ENCODE data around the gene OR6C2. TPM values are rescaled to one million over a fixed set of nuclear protein-coding genes. Genes with fewer than 3 reads are reported as not detected.
"Not testable (repeated sequence)": the region's sequence is repeated elsewhere in the genome, so short reads cannot be mapped to it uniquely, and the experiment has no call there.

Gene OR6C2
- total RNA-seq, 1 donor from 2014 or later, result not detected

DNA sequence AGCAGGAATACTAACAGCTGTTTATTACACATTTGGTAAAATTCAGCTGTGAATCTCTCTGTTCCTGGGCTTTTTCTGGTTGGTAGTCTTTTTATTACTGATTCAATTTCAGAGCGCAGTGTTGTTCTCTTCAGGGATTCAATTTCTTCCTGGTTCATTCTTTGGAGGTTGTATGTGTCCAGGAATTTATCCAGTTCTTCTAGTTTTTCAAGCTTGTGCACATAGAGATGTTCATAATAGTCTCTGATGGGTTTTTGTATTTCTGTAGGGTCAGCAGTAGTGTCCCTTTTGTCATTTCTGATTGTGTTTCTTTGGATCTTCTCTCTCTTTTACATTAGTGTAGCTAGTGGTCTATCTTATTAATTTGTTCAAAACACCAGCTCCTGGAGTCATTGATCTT lies 26.9 kb upstream of the OR6C2 start:
- Histone ChIP-seq H3K9me3 (no peaks in the 10 kb centered on the region), H3K27me3 (no peaks in the 10 kb centered on the region), H3K36me3 (no peaks in the 10 kb centered on the region), H3K4me1 (no peaks in the 10 kb centered on the region), H3K4me3 (no peak overlapping the region), H3K27ac (no peak overlapping the region)
- intact Hi-C loops (cut with DNase I), result no loop called here
- no peak for ATAC-seq
- no peak for DNase-seq
- TF ChIP-seq, protein P1, sequence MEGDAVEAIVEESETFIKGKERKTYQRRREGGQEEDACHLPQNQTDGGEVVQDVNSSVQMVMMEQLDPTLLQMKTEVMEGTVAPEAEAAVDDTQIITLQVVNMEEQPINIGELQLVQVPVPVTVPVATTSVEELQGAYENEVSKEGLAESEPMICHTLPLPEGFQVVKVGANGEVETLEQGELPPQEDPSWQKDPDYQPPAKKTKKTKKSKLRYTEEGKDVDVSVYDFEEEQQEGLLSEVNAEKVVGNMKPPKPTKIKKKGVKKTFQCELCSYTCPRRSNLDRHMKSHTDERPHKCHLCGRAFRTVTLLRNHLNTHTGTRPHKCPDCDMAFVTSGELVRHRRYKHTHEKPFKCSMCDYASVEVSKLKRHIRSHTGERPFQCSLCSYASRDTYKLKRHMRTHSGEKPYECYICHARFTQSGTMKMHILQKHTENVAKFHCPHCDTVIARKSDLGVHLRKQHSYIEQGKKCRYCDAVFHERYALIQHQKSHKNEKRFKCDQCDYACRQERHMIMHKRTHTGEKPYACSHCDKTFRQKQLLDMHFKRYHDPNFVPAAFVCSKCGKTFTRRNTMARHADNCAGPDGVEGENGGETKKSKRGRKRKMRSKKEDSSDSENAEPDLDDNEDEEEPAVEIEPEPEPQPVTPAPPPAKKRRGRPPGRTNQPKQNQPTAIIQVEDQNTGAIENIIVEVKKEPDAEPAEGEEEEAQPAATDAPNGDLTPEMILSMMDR (IDR thresholded peaks at IDR 0.05), result no peak

DNA sequence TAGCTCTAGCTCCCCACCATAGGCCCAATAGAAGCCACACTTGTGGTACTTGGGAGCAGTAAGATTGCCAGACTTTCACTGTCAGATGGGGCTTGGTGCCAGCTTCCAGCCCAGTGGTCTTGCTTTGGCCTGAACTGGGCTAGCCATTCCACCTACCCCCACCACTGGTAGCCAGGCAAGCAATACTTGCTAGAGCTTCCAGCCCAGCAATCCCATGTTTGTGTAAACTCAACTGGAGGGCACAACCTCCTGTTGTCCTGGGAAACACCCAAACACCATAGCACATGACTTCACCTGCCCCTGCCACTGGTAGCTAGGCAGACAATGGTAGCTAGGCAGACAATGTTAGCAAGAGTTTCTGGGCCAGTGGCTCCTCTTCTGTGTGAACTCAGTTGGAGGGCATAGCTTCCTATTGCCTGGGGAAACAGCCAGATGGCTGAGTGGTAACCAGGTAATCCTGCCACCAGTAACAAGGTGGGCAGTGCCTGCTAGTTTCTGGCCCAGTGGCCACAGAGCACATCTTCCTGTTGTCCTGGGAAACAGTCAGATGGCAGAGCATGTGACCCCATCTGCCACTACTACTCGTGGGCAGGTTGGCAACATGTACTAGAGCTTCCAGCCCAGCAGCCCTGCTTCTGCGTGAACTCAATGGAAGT lies 23.4 kb upstream of the OR6C2 start:
- Histone ChIP-seq H3K27me3 (no peaks in the 10 kb centered on the region), H3K9me3 (no peaks in the 10 kb centered on the region), H3K36me3 (no peaks in the 10 kb centered on the region), H3K4me1 (no peaks in the 10 kb centered on the region), H3K27ac (no peak overlapping the region), H3K4me3 (no peak overlapping the region)
- DNase-seq, result no peak
- intact Hi-C loops (cut with DNase I), result no loop called here
- no peak for ATAC-seq
- TF ChIP-seq, protein P1 (IDR thresholded peaks at IDR 0.05), result no peak

DNA sequence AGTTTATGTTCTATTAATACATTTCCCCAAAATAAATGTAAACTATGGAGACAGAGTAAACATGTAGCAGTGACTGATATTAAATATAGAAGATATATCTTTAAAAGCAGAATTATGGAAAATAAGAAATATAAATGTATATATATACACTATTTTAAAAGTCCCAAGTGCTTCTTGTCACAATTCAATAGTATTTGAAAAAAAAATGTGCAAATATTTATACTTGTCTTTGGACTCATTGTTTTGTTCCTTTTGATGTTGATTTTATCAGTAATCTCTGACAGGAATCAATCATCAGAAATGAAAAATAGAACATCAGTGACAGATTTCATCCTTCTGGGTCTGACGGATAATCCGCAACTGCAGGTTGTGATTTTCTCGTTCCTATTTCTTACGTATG lies 17.9 kb upstream of the OR6C2 start, which contains the start of gene OR6C76:
Gene OR6C76, plus strand, starts transcription at position 301 of the 400 bp plus-strand sequence. Its CDS starts 0 bp downstream, at position 301.
- Histone ChIP-seq H3K4me3 (no peak within 1 kb of the TSS), H3K27ac (no peak within 1 kb of the TSS), H3K9me3 (no peaks in the 10 kb centered on the region), H3K36me3 (no peaks in the 10 kb centered on the region), H3K4me1 (no peaks in the 10 kb centered on the region), H3K27me3 (no peaks in the 10 kb centered on the region)
- intact Hi-C loops (cut with DNase I), result no loop called here
- DNase-seq (no peak), ATAC-seq (no peak)
- TF ChIP-seq, protein P1 (IDR thresholded peaks at IDR 0.05), result no peak

DNA sequence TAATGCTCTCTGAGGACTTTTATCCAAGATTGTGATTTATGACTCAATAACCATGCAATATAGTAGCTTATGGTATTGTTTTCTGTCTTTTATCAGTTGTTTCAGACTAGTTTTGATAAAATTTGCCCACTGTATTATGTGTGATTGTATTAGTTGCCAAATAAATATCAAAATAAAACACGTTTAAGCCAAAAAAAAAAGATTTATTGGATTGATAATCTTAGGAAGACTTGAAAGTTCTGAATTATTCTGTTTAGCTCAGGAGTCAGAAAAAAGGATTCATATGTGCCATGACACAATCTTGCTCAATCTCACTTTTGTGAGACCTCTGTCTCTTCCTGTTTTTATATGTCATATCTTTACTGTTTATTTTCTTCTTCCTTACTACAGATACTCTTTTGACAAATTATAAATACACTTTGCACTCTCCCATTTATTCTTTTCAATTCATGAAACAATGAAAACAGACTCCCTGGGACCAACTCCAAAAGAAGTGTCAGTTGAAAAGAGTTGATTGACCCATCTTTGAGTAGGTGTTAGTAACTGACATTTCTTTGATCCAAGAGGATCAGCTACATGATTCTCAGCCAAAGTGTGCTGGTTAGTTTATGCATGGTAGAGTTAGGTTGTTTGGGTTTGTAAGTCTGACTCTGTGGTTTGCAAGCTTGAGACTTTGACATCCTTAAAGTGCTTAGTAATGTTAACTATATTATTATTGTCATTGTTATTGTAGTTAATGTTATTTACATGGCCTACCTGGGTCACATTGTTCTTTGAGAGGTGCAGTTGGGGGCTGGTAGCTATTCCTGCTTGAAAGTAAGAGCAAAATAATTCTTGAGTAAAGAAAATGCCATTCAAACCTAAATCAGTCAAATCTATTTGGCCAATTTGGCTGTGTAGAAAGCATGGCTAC lies 15.3 kb upstream of the OR6C2 start:
- Histone ChIP-seq H3K36me3 (no peaks in the 10 kb centered on the region), H3K27me3 (no peaks in the 10 kb centered on the region), H3K4me1 (no peaks in the 10 kb centered on the region), H3K4me3 (no peak overlapping the region), H3K27ac (no peak overlapping the region), H3K9me3 (no peaks in the 10 kb centered on the region)
- intact Hi-C loops (cut with DNase I), result no loop called here
- TF ChIP-seq, protein P1 (IDR thresholded peaks at IDR 0.05), result no peak
- DNase-seq, result no peak
- no peak for ATAC-seq

DNA sequence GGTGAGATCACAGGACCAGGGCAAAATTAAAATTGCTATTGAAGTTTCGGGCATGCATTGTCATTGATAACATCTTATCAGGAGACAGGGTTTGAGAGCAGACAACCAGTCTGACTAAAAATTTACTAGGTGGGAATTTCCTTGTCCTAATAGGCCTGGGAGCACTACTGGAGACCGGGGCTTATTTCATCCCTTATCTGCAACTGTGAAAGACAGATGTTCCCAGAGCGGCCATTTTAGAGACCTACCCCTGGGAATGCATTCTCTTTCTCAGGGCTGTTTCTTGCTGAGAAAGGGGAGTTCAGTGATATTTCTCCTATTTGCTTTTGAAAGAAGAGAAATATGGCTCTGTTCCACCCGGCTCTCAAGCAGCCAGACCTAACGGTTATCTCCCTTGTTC lies 2.6 kb upstream of the OR6C2 start:
- DNase-seq; intact Hi-C loops (cut with DNase I); H3K4me3 ChIP-seq; H3K4me1 ChIP-seq; H3K9me3 ChIP-seq; H3K36me3 ChIP-seq; ATAC-seq; H3K27me3 ChIP-seq; H3K27ac ChIP-seq: not testable (repeated sequence)

GRCh38 chr12:55445357-55445756 lies 1.5 kb downstream of the OR6C2 start:
- DNase-seq, result no peak
- Histone ChIP-seq H3K9me3 (no peaks in the 10 kb centered on the region), H3K27ac (no peak overlapping the region), H3K36me3 (no peaks in the 10 kb centered on the region), H3K27me3 (no peaks in the 10 kb centered on the region), H3K4me1 (no peaks in the 10 kb centered on the region), H3K4me3 (no peak overlapping the region)
- TF ChIP-seq, protein P1 (IDR thresholded peaks at IDR 0.05), result no peak
- intact Hi-C loops (cut with DNase I), result no loop called here
- no peak for ATAC-seq

All from upper lobe of right lung (tissue), 1 donor.